HG03060 (cell line): ENCODE results near the gene COLEC12.
"Not testable (repeated sequence)": the region's sequence is repeated elsewhere in the genome, so short reads cannot be mapped to it uniquely, and the experiment has no call there.

ENCODE experiments used
- ATAC-seq: cut with Tn5 transposase; IDR thresholded peaks from one replicate; pipeline ENCODE4 v1.9.1; 2021; ENCODE audit warnings: low read depth, moderate number of reproducible peaks; ENCODE audit not compliant: unreplicated experiment

Gene COLEC12

DNA sequence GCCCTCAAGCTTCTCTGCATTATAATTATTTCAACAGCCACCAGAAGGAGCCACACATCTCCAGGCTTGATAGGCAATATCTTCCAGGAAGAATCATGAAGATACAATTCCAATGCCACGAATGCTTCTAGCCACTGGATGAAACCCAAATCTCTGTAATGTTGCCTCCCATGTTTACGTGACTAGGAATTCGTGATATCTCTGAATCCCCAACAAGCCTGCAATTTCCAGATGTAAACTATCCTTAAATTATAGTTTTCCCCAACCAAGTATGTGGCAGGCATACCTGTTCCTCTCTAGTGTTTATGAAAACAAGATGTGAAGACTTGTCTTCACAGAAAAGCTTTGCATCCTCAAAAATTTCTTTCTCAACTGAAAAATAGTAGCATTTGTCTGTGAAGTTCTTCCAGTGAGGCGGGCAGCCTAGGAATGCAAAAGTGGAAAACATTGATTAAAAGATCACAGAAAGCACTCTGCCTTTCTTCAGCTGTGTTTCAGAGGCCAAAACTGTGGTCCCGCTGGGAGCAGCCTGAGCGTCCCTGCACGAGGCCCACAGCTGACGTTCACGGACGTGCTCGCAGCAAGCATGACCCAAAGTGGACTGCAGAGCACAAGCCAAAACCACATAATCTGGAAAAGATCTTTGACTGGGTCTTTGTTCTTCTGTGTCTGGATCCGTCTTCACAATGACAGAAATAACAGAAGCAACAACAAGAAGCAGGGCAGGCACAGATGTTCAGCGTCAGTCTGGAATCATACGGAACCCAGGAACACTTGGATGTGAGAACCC, 167.6 kb downstream of the COLEC12 start:
- no peak for ATAC-seq

DNA sequence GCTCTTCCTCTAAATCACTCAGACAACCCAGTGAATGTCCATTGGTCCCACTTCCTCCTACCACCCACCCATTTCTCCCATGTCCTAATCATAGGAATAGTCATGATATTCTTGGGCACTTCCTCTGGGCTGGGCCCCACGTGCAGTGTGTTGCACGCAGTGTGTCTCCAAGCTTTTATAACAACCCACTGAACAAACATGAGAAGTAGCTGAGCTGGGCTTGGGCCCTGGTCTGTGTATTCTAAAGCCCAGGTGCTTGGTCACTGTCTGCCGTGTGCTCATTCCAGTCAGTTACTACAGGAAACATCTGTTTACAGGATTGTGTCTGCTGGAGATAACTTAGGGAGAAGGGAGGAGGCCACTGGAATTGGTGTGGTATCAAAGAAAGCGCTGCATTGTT, 168.5 kb downstream of the COLEC12 start:
- ATAC-seq, result no peak

DNA sequence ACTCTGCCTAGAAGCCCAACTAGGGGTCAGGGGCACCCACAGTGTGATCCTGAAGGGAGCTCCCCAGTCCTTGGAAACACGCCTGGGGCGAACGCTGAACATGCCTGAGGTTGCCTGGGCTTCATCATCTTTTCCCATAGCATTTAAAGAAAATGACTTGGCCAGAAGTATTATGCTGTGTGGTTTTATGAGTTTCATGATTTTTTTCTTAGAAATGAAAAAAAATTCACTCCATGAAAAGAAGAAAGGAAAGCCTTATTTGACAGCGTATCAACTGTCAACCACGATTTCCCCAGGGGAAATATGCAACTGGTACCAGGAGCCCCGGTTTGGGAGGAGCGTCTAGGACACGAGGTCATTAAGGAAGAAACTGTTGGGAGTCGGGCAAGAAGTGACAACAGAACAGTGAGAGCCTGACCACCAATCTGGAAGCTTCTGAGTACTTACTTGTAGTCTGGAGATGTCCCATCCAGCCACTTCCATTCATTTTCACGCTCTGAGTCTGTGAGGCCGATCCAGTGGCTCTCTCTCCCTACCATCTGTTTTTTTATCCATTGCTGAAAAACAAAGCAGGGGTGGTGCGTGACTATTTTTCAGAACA, 169.2 kb downstream of the COLEC12 start:
- no peak for ATAC-seq

DNA sequence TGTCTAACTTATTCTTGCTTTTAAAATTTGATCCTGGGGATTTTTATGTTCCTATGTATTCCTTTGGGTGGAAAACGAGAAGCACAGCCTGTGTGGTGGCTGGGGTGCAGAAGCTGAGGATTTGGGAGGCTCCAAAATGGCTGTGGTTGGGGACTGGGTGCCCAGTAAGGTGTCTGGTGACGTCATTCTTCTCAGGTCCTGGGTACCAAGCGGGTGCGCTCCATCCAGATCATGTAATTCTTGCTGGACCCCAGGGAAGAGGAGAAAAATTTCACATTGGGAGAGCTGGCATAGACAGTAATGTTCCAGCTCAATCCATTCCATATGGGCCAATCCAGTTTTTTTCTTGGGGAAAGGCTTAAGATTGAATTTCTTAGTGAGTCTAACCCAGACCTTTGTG, 171.6 kb downstream of the COLEC12 start:
- no peak for ATAC-seq

DNA sequence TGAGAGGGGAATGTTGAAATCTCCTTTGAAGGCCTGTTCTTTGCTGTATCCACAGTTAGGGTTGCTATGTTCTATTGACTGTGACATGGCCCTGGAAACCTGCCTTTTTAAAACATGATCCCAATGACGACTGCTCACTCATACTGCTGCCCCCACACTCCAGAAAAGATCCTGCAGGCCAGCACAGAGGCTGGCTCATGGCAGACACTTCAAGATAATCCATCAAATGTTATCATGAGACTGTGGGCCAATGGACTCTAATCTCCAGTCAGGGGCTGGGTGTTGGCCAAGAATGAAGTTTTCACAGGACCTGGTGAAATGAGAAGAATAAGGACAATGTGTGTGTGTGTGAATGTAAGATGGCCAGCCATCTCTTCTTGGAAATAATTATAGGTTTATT, 173.7 kb downstream of the COLEC12 start:
- ATAC-seq, result no peak

DNA sequence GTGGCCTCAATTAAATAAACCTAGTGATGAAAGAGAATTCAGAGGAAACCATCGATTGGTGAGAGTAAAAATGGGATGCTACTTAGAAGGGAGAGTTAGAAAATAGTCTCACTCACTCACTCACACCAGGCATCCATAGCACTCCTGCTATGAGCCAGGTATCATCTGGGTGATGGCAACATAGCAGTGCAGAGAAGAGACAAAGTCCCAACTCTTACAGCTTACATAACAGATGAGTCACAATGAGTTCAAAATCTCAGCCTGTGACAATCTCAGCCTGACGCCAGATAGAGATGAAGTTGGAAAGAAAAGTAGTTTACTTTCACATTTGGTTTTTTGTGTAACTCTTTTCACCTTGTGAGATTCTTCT, 177.3 kb downstream of the COLEC12 start:
- ATAC-seq, result no peak

DNA sequence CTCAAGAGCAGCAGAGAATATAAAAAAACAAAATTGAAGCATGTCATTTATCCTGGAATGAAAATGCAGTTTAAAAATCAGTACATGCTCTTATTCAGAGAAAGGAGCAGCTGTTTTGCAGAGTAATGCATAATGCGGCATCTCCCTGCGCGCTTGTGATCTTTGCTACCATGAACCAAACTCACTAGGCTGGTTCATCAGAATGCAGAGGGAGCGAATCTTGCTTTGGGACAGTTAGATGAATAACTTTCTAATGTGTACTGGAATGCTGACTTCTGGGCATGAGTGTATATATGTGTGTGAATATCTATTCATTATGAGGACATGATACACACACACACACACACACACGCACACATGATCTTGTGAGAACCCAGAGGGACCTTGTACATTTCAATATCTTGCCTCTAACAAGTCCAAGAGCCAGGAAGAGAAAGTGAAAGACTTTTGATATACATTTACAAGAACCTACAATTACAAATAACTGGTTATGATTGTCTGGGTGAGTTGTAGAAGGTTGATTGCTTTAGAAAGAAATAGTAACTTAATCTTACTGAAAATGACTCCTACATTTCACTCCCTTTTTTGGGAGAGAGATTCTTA, 178.5 kb downstream of the COLEC12 start:
- ATAC-seq, result no peak

DNA sequence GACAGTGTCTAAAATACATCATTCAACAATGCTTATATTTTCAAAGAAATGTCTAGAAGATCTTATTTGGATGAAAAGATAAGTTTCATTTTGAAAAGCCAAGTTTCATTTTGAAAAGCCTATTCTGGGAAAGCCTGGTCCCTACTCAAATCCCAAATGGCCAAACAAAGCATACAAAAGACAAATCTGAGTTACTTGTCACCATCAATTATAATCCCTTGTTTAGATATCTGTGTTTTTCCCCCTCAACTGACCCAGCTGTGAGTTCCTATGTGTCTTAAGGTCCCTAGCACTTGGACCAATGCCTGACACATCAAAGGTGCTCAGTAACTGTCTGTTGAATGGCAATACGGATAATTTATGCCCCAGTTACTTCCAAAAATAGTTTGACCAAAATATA, 180.3 kb downstream of the COLEC12 start:
- ATAC-seq, result no peak

DNA sequence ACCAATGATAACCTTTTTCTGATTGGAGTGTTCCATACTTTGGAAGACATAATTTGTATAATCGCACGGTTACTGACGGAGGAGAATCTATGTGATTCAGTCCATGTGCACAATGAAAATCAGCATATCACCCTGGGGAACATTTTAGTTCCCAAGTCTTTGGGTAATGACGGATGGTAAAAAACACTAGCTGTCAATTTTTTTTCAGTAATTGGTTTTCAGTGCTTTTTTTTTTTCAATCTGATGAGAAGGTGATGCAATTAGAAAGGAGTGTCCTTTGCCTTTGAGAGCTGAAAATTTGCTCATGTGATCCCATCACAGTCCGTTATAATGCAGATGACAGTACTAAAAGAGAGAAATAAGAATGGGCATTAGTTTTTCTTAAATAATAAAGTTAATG, 180.8 kb downstream of the COLEC12 start:
- ATAC-seq, result no peak

DNA sequence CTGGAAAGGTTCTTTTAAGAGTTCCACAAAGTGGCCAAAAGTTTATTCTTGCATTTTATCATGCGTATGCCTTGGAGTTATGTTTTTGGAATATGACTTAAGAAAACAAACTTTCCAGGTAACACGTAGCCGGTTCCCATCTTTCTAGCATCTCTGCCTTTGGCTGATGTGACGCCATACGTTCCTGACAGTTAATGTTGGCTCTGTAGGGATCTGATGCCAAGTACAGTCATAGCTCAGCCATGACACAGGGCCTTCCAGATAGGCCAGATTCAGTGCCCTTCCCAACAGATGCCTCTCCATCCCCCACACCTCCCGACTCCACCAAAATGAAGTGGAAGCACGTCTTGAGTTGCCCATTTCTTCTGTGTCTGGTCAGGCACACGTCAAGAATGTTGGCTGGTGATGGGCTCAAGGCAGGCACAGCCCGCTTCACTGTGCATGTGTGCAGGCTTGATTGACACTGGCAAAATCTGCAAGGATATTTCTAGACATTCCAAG, 181.7 kb downstream of the COLEC12 start:
- ATAC-seq, result no peak

DNA sequence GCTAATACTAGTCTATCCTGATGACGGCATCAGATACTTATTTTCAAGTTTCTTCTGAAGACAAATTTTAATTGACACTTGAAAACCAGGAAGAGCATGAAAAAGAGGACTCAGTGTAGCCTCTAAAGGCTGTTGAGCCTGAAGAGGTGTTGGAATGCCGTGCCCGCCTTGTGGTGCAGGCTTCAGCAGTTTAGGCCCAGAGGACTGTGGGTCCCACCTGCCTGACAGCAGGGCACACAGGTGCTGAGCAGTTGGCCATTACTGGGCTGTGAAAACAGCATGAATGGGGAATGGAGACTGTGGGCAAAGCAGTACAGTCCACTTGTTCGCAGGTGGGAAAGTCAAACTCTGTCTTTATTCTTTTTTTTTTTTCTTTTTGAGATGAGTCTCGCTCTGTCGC, 182.9 kb downstream of the COLEC12 start:
- ATAC-seq, result no peak

DNA sequence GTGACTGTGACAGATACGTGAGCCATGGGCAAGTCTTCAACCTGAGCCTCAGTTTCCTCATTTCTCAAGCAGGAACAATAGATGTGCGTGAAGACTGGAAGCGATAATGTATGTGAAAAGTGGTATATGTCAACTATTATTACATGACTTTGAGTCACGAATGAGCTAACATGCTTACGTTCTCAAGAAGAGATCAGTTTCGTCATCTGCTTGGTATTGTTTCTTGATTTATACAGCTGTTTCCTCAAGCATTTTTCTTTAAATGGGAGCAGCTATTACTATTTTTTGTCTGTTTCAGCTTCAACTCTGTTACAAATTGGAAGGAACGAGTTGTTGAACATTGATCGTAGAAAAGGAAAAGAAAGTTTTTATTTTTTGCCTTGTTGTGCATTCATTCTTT, 184.1 kb downstream of the COLEC12 start:
- ATAC-seq, result no peak

DNA sequence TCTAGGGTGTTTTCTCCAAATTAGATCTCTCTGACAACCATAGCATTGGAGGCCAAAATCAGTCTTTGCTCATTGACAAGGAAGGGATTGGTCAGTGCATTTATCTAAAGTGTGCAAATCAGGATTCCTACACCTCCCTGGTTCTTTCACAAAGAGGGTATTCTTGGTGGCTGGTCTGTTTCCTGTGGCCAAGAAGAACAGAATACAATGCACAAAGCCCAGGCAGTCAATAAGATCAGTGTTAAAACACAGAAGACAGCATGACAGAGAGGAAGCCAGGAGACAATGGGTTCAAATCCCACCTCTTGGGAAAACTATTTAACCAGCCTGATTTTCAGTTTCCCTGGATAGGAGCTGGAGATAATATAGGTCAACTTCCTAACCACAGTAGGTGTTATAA, 186.6 kb downstream of the COLEC12 start:
- no peak for ATAC-seq

DNA sequence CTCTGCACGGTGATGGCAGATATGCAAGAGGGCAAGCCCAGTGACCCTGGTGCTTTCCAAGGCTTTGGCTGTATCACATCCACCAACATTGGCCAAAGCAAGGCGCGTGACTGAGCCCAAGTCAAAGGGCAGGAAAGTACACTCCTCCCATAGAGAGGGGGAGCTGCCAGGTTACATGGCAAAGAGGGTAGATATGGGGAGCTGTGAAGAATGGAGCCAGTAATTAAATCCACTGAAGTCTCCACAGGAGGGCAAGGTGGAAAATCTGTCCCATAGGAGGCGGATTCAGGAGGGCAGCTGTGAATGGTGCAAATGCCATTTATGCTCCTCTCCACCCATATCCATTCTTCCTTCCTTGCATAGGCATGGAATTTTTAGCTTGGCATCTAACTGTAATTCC, 188.1 kb downstream of the COLEC12 start:
- ATAC-seq, result no peak

DNA sequence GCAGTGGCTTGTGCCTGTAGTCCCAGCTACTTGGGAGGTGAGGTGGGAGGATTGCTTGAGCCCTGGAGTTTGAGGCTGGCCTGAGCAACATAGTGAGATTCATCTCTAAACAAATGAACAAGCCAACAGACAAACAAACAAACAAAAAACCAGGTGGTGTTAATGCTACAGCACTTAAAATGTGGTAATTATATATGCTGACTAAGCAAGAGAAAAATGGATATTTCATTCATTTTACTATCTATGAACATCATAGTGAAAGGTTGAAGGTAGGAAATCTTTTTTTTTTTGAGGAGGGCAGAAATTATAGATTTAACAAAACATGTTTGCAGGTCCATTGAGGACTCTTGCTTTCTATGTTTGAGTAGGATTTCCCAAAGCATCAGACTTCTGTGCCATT, 190.5 kb downstream of the COLEC12 start:
- ATAC-seq, result no peak

DNA sequence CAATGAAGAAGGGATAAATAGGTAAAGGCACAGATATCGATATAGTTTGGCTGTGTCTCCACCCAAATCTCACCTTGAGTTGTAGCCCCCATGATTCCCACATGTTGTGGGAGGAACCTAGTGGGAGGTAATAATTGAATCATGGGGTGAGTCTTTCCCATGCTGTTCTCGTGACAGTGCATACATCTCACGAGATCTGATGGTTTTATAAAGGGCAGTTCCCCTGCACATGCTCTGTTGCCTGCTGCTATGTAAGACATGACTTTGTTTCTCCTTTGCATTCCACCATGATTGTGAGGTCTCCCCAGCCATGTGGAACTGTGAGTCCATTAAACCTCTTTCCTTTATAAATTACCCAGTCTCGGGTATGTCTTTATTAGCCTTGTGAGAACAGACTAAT, 192.4 kb downstream of the COLEC12 start:
- not testable (repeated sequence) for ATAC-seq

DNA sequence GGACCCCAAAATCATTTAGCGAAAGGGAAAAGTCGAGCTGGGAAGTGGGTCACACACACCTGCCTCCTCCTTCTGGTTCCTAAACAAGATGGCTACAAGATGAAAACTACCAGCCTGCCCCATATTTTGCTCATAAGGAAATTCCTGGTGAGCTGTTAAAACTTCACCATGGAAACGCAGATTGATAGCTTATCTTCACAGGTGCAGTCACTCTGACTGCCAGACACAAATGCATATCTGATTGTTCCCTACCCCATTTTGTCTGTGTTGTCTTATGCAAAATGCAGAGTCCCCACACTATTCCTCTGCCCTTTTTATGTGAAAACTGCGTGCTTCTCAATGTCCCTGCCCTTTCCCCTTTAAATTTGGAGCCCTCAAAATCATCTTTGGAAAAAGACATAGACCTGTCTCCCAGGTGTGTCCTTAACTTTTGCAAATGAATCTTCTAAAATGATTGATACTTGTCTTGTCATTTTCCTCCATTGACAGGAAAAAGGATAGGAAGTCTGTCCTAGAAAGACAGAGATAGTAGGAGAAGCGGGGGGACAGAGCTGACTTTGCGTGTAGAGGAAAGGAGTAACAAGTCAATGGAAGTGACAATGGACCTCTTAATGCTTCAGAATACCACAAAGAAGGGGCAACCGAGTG, 193.8 kb downstream of the COLEC12 start:
- ATAC-seq, result no peak

DNA sequence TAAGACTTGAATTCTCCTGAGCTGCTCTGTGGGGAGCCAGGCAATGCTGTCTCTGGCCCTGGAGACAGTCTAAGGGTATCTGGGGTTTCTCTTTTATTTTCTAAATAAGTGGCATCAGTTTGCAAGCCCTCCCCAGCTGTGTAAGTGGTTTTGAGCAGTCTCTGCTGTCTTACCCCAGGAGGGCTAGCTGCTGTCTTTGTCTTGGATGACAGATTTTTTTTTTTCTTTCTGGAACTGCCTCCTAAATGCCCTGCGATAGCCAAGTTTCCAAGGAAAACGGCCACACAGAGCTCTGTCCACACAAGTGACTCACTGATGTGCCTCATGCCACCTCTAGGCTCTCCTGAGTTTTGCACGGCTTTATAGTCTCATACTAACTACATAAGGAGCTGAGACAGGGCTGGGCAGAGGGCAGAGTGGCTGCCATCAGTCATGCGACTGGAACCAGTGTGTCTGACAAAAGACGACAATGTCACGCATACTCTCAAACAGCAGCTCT, 195.4 kb downstream of the COLEC12 start:
- no peak for ATAC-seq

DNA sequence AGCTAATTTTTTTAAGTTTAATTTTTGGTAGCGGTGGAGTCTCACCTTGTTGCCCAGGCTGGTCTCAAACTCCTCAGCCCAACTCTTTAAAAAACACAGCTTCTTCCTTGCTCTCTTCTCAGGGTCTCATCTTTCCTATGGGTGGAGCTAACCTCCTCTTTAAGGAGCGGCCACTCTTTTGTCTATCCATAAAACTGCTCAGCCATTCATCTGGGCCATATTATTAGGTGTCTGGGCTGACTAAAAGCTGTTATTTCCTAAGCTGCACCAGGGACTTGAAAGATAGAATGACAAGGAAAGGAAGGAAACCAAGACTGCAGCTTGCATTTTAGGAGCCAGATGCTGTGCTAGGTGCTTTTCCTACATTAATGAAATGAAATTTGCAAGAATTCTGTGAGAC, 196.9 kb downstream of the COLEC12 start:
- ATAC-seq, result no peak

DNA sequence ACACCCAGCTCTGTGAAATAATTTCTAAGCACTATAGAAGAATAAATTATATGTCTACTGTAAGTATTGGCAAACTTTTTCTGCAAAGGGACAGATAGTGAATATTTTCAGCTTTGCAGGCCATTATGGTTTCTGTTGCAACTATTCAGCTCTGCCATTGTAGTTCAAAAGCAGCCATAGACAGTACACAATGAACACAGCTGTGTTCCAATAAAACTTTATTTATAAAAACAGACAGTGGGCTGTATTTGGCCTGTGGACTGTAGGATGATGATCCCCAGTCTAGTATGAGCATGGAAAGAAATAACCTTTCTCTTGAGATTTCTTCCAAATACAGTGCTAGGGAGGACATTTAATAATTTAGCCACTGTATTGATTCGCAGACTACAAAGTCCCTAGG, 197.5 kb downstream of the COLEC12 start:
- no peak for ATAC-seq

DNA sequence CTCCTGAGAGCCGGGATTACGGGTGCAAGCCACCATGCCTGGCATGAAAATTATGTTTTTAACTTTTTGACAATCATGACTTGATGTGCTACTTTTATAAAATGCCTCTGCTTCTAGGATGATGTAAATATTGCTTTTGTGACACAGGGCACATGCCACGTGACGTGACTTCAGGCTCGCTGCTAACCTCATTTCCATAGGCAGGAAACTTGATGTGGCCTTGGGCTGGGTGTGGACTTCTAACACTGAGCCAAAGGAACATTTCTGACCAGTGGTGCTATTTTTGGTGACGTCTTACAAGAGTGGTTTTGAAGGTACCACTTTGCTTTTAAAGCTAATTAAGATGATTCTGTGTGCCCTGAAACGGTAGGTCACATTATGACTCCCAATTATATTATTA, 198.4 kb downstream of the COLEC12 start:
- ATAC-seq, result no peak
